NT2/D1 (cell line): ENCODE results near the gene RABL2B.
"Not testable (repeated sequence)": the region's sequence is repeated elsewhere in the genome, so short reads cannot be mapped to it uniquely, and the experiment has no call there.

Source experiments
- YY1 ChIP-seq: IDR thresholded peaks from 2 replicates; pipeline ENCODE4 v1.6.1; 2011; ENCODE audit not compliant: insufficient read length, insufficient read depth
- ZNF274 ChIP-seq: IDR thresholded peaks from 2 replicates; pipeline ENCODE4 v1.6.1; 2011; ENCODE audit warnings: mild to moderate bottlenecking, low read depth, low read length

DNA sequence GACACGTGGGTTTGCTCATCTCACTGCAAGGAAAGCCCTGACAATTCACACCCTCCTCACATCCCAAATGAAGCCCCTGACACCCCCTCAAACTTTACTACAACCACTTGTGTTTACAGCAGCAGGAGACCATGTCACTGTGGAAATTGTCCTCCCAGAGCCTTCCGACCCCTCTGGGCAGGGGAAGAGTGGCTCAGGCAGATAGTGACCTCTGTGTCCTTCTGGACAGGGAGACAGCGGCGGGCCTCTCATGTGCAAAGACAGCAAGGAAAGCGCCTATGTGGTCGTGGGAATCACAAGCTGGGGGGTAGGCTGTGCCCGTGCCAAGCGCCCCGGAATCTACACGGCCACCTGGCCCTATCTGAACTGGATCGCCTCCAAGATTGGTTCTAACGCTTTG lies 39.0 kb downstream of the RABL2B start:
- TF ChIP-seq ZNF274, YY1: not testable (repeated sequence)
